Kidney (tissue), 14 donors: ENCODE data around the gene MRGPRE. TPM values are rescaled to one million over a fixed set of nuclear protein-coding genes. Genes with fewer than 3 reads are reported as not detected.

Experiments
- DNase-seq, 5 donors: peaks; one replicate each; pipeline ENCODE4 v3.0.0-alpha.2; 2013 to 2020
- FAIRE-seq: peaks from 2 replicates; lab custom pipeline; 2012; peaks lifted over from hg19 to GRCh38; lab: Jason Lieb, UNC
- H3K27ac ChIP-seq, 2 donors: one replicate each; pipeline ENCODE4 v1.7.0; 2013; ENCODE audit warnings: low read depth in 2 of 2, low read length in 2 of 2, inconsistent platforms in 1 of 2
- H3K27me3 ChIP-seq: one replicate; pipeline ENCODE4 v1.7.1; 2013; ENCODE audit warnings: low read length, inconsistent platforms; ENCODE audit not compliant: control insufficient read depth, insufficient read depth
- H3K36me3 ChIP-seq, 3 donors: one replicate each; pipeline versions ENCODE4 v1.7.0 to v1.7.1; 2013; ENCODE audit warnings: low read length in 3 of 3, control low read depth in 1 of 3, inconsistent platforms in 1 of 3; ENCODE audit not compliant: insufficient read depth in 3 of 3, control insufficient read depth in 2 of 3
- H3K4me1 ChIP-seq, 3 donors: one replicate each; pipeline versions ENCODE4 v1.7.0 to v1.7.1; 2013; ENCODE audit warnings: low read length in 3 of 3, inconsistent platforms in 1 of 3, low read depth in 1 of 3; ENCODE audit not compliant: control insufficient read depth in 2 of 3, insufficient read depth in 2 of 3
- H3K4me3 ChIP-seq, 3 donors: one replicate each; pipeline versions ENCODE4 v1.7.0 to v1.8.1; 2013; ENCODE audit warnings: low read length in 3 of 3, control low read depth in 1 of 3, inconsistent platforms in 1 of 3
- H3K9ac ChIP-seq, 3 donors: one replicate each; pipeline versions ENCODE4 v1.7.0 to v1.7.1; 2013; ENCODE audit warnings: low read length in 3 of 3, control low read depth in 1 of 3, inconsistent platforms in 1 of 3
- H3K9me3 ChIP-seq, 3 donors: one replicate each; pipeline versions ENCODE4 v1.7.0 to v1.7.1; 2013; ENCODE audit warnings: low read length in 3 of 3, control low read depth in 1 of 3, inconsistent platforms in 1 of 3; ENCODE audit not compliant: control insufficient read depth in 2 of 3, insufficient read depth in 1 of 3
- intact Hi-C: fragments of 100-400 bp; cut with DNase I; formaldehyde crosslinking; loops from one replicate; pipeline ENCODE4 v1.11.1; 2022
- polyA plus RNA-seq: library from polyadenylated mRNA; stranded (reverse); fragments of 350-450 nt; fragmentation: Illumina TruSeq; extraction: RNeasy Lipid Tissue Mini Kit (QIAGEN cat#74804); gene quantifications from one replicate; pipeline ENCODE4 v1.2.3, GENCODE V29; 2014; ENCODE audit warnings: low read depth, low replicate concordance; ENCODE audit not compliant: insufficient read depth
- total RNA-seq: library from RNA; stranded (reverse); fragmentation: NEBNext Ultra II Directional; extraction: Animal tissue kit (Norgen Biotek cat#: 25700); gene quantifications from one replicate; pipeline ENCODE4 v1.2.1, GENCODE V29; 2021
- TF ChIP-seq, protein P1 (sequence below): IDR thresholded peaks from 3 replicates; pipeline ENCODE4 v1.5.1; 2012; ENCODE audit warnings: mild to moderate bottlenecking, moderate library complexity, borderline replicate concordance; ENCODE audit not compliant: insufficient read depth; ENCODE audit errors: extremely low read depth
- donor health status: control.
- donor health status: control.
- donor health status: control.
- donor health status: control.
- donor health status: control.
- donor health status: DM: yes; HTN: yes; CAD: no.
- donor health status: Normal renal cell carcinoma (clear cell type).

Gene MRGPRE
- total and polyA plus RNA-seq, 2 donors from 2014 or later, result 0.22 TPM; not detected in 1

DNA sequence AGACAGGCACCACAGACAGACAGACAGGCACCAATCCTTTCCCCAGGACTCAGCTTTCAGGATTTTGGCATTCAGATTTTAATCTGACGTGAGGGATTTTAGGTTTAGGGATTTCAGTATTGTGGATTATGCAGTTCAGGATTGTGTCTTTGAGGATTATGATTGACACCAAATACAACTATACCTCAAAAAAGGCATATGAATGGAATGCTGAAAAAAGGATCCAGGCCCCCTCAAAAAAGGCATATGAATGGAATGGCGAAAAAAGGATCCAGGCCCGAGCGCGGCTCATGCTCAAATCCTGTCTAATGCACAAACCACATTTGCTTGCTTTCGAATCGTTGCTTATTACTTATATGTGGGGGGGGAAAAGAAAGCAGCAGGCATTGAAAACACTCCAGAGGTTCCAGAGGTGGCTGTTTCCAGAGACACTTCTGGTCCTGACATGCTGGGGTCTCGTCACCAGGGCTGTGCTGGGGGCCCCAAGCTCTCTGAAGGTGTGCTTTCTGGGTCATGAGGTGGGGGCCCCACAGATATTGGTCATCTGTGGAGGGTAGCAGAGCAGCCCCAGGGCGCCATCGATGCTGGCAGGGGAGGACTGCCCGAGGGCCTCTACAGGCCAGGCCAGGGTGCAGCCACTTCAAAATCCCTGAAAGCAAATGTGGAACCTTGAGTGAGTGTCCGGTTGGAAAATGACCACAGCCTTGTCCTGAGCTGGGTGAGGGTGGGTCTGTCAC is 50.3 kb downstream of the MRGPRE start:
- H3K27ac ChIP-seq, result no peak overlapping the region
- intact Hi-C loops, result no loop called here
- no peaks in the 10 kb centered on the region for H3K27me3 ChIP-seq
- H3K9ac ChIP-seq, result no peak overlapping the region
- H3K36me3 ChIP-seq, result no peaks in the 10 kb centered on the region
- no peaks in the 10 kb centered on the region for H3K4me1 ChIP-seq
- peak in 2 of 5 donors; percentile 10 to 62 for DNase-seq
- TF ChIP-seq, protein P1, sequence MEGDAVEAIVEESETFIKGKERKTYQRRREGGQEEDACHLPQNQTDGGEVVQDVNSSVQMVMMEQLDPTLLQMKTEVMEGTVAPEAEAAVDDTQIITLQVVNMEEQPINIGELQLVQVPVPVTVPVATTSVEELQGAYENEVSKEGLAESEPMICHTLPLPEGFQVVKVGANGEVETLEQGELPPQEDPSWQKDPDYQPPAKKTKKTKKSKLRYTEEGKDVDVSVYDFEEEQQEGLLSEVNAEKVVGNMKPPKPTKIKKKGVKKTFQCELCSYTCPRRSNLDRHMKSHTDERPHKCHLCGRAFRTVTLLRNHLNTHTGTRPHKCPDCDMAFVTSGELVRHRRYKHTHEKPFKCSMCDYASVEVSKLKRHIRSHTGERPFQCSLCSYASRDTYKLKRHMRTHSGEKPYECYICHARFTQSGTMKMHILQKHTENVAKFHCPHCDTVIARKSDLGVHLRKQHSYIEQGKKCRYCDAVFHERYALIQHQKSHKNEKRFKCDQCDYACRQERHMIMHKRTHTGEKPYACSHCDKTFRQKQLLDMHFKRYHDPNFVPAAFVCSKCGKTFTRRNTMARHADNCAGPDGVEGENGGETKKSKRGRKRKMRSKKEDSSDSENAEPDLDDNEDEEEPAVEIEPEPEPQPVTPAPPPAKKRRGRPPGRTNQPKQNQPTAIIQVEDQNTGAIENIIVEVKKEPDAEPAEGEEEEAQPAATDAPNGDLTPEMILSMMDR, result no peak
- no peak for FAIRE-seq
- no peak overlapping the region for H3K4me3 ChIP-seq
- no peaks in the 10 kb centered on the region for H3K9me3 ChIP-seq

DNA sequence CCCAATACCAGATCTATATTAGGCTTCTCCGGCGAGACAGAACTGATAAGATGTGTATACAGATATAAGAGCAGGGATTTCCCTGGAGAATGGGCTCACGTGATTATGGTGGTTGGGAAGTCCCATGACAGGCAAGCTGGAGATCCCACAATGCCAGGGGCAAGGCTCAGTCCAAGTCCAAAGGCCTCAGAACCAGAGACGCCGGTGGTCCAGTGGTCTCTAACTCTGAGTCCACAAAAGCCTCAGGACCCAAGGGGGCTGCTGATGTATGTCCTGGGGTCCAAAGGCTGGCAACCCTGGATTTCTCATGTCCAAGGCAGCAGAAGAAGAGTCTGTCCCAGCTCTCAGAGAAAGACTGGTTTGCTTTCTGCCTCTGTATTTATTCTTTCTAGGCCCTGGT is 51.3 kb downstream of the MRGPRE start:
- no peak for FAIRE-seq
- peak in 1 of 5 donors; percentile 12 for DNase-seq
- intact Hi-C loops, result no loop called here
- no peak overlapping the region for H3K4me3 ChIP-seq
- H3K36me3 ChIP-seq, result no peaks in the 10 kb centered on the region
- TF ChIP-seq, protein P1, result no peak
- no peak overlapping the region for H3K9ac ChIP-seq
- no peak overlapping the region for H3K27ac ChIP-seq
- H3K4me1 ChIP-seq, result no peaks in the 10 kb centered on the region
- peaks cover 0 to 8% (median 4%) of the 10 kb centered on the region in 3 donors for H3K9me3 ChIP-seq
- H3K27me3 ChIP-seq, result no peaks in the 10 kb centered on the region

DNA sequence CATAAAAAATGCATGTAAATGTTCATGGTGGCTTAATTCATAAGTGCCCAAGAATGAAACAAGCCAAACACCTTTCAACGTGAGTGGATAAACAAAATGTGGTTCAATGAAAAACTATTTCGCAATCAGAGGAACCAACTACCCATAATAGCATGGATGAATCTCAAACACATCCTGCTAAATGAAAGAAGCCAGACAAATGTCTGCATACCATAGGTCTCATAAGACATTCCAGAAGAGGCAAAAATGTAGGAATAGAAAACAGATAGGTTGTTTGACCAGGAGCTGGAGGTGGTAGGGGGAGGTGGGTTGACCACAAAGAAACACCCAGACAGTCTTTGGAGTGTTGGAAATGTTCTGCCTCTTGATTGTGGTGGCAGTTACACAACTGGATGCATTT is 53.9 kb downstream of the MRGPRE start:
- Histone ChIP-seq H3K9ac (no peak overlapping the region), H3K27me3 (no peaks in the 10 kb centered on the region), H3K27ac (no peak overlapping the region), H3K36me3 (no peaks in the 10 kb centered on the region), H3K4me3 (no peak overlapping the region), H3K4me1 (no peaks in the 10 kb centered on the region), H3K9me3 (peaks cover 3 to 8% (median 4%) of the 10 kb centered on the region in 3 donors)
- TF ChIP-seq, protein P1, result no peak
- DNase-seq, result no peak
- no peak for FAIRE-seq
- intact Hi-C loops, result no loop called here
